ENCODE measurements around the gene GGA3.

GGA3 gene

DNA sequence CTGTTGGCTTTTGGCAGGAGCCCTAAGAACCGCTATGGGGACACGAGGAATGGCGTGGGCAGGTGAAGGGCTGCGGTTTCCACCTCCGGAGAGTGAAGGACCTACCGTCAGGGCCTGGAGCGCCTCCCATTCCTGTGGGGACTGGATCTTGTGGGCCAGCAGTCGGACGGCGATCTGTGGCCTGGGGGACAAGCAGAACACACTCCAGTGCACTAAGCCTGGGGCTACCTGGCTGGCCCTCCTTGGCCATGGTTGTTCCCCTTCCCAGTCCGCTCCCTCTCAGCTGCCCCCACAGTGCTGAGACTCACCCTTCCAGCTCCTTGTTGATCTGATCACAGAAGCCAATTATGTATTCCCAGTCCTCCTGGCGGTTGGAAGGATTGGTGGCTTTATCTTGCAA is 15.0 kb downstream of the GGA3 start:
- Histone ChIP-seq H3K4me3 (ENCODE audit: low read depth in 1 of 2, low read length in 2 of 2) (no peak overlapping the region), H3K9ac (ENCODE audit: low read depth, low read length) (no peak overlapping the region), H3K4me1 (ENCODE audit: insufficient read depth, low read length) (no peaks in the 10 kb centered on the region), H3K27ac (ENCODE audit: low read length) (no peak overlapping the region), H2AFZ (ENCODE audit: low read depth, low read length) (no peak overlapping the region), H3K9me3 (ENCODE audit: insufficient read depth, low read length, severe bottlenecking) (no peaks in the 10 kb centered on the region), H3K79me2 (ENCODE audit: insufficient read depth, low read length) (peaks cover 41% of the 10 kb centered on the region), H4K20me1 (ENCODE audit: insufficient read depth, low read length) (peaks cover 18% of the 10 kb centered on the region), H3K4me2 (ENCODE audit: insufficient read depth, low read length) (no peak overlapping the region), H3K27me3 (ENCODE audit: insufficient read depth, low read length, poor library complexity) (no peaks in the 10 kb centered on the region), H3K36me3 (ENCODE audit: insufficient read depth, low read length) (peaks cover 60% of the 10 kb centered on the region)
- no peak for ATAC-seq (ENCODE audit: insufficient read depth, low read depth)
- no peak for DNase-seq
- TF ChIP-seq, protein P1, sequence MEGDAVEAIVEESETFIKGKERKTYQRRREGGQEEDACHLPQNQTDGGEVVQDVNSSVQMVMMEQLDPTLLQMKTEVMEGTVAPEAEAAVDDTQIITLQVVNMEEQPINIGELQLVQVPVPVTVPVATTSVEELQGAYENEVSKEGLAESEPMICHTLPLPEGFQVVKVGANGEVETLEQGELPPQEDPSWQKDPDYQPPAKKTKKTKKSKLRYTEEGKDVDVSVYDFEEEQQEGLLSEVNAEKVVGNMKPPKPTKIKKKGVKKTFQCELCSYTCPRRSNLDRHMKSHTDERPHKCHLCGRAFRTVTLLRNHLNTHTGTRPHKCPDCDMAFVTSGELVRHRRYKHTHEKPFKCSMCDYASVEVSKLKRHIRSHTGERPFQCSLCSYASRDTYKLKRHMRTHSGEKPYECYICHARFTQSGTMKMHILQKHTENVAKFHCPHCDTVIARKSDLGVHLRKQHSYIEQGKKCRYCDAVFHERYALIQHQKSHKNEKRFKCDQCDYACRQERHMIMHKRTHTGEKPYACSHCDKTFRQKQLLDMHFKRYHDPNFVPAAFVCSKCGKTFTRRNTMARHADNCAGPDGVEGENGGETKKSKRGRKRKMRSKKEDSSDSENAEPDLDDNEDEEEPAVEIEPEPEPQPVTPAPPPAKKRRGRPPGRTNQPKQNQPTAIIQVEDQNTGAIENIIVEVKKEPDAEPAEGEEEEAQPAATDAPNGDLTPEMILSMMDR (IDR thresholded peaks at IDR 0.05; ENCODE audit: borderline replicate concordance, extremely low read depth, low read length, poor library complexity, severe bottlenecking) = no peak
- TF ChIP-seq EZH2 (IDR thresholded peaks at IDR 0.05; ENCODE audit: borderline replicate concordance, low read depth, low read length, severe bottlenecking) = no peak

DNA sequence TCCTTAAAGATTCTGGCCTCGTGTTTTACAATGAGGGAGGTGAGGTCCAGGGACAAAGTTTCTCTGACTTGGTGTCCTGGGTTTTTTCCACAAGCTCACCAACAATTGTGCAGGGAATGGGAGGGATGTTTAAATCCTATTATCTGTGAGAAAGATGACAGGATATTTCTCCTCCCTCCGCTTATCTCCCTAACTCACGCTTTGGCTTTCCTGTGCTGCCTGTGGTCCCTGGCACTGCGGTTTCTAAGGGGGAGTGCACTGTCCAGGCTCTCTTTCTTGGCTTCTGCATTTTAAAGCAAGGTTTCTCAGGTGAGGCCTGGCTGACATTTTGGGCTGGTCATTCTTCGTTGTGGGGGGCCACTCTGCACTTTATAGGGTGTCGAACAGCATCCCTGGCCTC is 16.4 kb downstream of the GGA3 start:
- peaks cover 74% of the 10 kb centered on the region for H3K36me3 ChIP-seq (ENCODE audit: insufficient read depth, low read length)
- no peaks in the 10 kb centered on the region for H3K4me1 ChIP-seq (ENCODE audit: insufficient read depth, low read length)
- no peak overlapping the region for H3K27ac ChIP-seq (ENCODE audit: low read length)
- H3K9me3 ChIP-seq (ENCODE audit: insufficient read depth, low read length, severe bottlenecking) = no peaks in the 10 kb centered on the region
- no peak overlapping the region for H3K4me2 ChIP-seq (ENCODE audit: insufficient read depth, low read length)
- peaks cover 14% of the 10 kb centered on the region for H4K20me1 ChIP-seq (ENCODE audit: insufficient read depth, low read length)
- H3K9ac ChIP-seq (ENCODE audit: low read depth, low read length) = no peak overlapping the region
- no peak overlapping the region for H2AFZ ChIP-seq (ENCODE audit: low read depth, low read length)
- no peak overlapping the region for H3K4me3 ChIP-seq (ENCODE audit: low read depth in 1 of 2, low read length in 2 of 2)
- ATAC-seq (ENCODE audit: insufficient read depth, low read depth) (no peak), DNase-seq (no peak)
- peaks cover 28% of the 10 kb centered on the region for H3K79me2 ChIP-seq (ENCODE audit: insufficient read depth, low read length)
- H3K27me3 ChIP-seq (ENCODE audit: insufficient read depth, low read length, poor library complexity) = no peaks in the 10 kb centered on the region
- TF ChIP-seq, protein P1 (IDR thresholded peaks at IDR 0.05; ENCODE audit: borderline replicate concordance, extremely low read depth, low read length, poor library complexity, severe bottlenecking) = no peak
- TF ChIP-seq EZH2 (IDR thresholded peaks at IDR 0.05; ENCODE audit: borderline replicate concordance, low read depth, low read length, severe bottlenecking) = no peak

DNA sequence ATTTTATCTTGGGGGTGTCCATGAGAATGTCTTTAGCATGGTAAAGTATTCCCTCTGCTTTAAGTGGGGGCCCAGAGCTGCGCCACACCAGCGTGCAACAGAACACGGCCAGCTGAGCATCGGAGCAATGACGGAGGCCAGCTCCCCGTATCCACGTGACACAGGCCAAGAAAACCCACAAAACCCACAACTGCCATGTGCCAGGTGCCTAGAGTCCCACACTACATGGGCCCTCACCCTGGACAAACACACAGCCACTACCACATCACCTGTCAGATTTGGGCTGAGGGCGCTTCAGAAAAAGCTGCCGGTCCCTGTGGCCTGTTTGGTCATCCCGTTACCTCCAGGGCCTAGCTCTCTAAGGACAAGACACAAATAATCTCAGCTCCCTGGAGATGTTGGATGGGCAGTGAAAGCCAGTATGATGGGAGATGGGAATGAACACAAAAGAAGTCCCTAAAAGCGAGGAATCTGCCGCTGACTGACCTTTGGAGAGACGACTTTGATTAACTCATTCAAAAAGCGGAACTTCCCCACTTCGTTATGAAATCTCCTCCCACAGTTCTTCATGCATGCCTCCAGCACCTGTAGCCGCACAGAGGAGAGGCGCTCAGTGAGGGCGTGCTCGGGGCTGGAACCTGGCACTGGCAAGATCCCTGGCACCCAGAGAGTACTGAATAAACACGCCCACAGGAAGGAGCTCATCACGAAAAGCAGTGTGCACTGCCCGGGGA is 17.1 kb downstream of the GGA3 start:
- TF ChIP-seq, protein P1 (IDR thresholded peaks at IDR 0.05; ENCODE audit: borderline replicate concordance, extremely low read depth, low read length, poor library complexity, severe bottlenecking) = no peak
- TF ChIP-seq EZH2 (IDR thresholded peaks at IDR 0.05; ENCODE audit: borderline replicate concordance, low read depth, low read length, severe bottlenecking) = no peak
- Histone ChIP-seq H3K79me2 (ENCODE audit: insufficient read depth, low read length) (peaks cover 21% of the 10 kb centered on the region), H3K9ac (ENCODE audit: low read depth, low read length) (no peak overlapping the region), H3K27me3 (ENCODE audit: insufficient read depth, low read length, poor library complexity) (no peaks in the 10 kb centered on the region), H2AFZ (ENCODE audit: low read depth, low read length) (no peak overlapping the region), H3K4me3 (ENCODE audit: low read depth in 1 of 2, low read length in 2 of 2) (no peak overlapping the region), H3K4me1 (ENCODE audit: insufficient read depth, low read length) (no peaks in the 10 kb centered on the region), H3K36me3 (ENCODE audit: insufficient read depth, low read length) (peaks cover 81% of the 10 kb centered on the region), H4K20me1 (ENCODE audit: insufficient read depth, low read length) (peaks cover 14% of the 10 kb centered on the region), H3K9me3 (ENCODE audit: insufficient read depth, low read length, severe bottlenecking) (no peaks in the 10 kb centered on the region), H3K27ac (ENCODE audit: low read length) (no peak overlapping the region), H3K4me2 (ENCODE audit: insufficient read depth, low read length) (no peak overlapping the region)
- ATAC-seq (ENCODE audit: insufficient read depth, low read depth) (no peak), DNase-seq (no peak)
